NCI-H2227 treated with DMSO at 0.1 percent for 48 hours (cell line): ENCODE results near the gene PODN.

ENCODE experiments used
- DNase-seq: peaks from one replicate; lab custom pipeline; 2025; lab: John Stamatoyannopoulos, UW

The PODN gene

GRCh38 chr1:53061859-53062707 lies at the start of gene PODN:
Gene PODN, plus strand, starts transcription at chr1:53062213. Its CDS starts 7,643 bp downstream, at chr1:53069856.
- DNase-seq: no peak

- peak; percentile 78 for DNase-seq
Measured at GRCh38 chr1:53014791-53015507, 47.1 kb upstream of the PODN start.

- DNase-seq: no peak
Measured at GRCh38 chr1:53015508-53015860, 46.5 kb upstream of the PODN start.

GRCh38 chr1:53016705-53017104 lies 45.3 kb upstream of the PODN start:
- no peak for DNase-seq

- DNase-seq: no peak
Measured at GRCh38 chr1:53020588-53020987, 41.4 kb upstream of the PODN start.

GRCh38 chr1:53022179-53022578 lies 39.8 kb upstream of the PODN start:
- DNase-seq: no peak

- no peak for DNase-seq
Measured at GRCh38 chr1:53023546-53023945, 38.5 kb upstream of the PODN start.

GRCh38 chr1:53024117-53024516 lies 37.9 kb upstream of the PODN start:
- DNase-seq: no peak

- peak; percentile 78 for DNase-seq
Measured at GRCh38 chr1:53025034-53025768, 36.8 kb upstream of the PODN start.

- no peak for DNase-seq
Measured at GRCh38 chr1:53025769-53026112, 36.3 kb upstream of the PODN start.

GRCh38 chr1:53026254-53026653 lies 35.8 kb upstream of the PODN start:
- DNase-seq: no peak

GRCh38 chr1:53031732-53032131 lies 30.3 kb upstream of the PODN start:
- DNase-seq: no peak

- no peak for DNase-seq
Measured at GRCh38 chr1:53037159-53037558, 24.9 kb upstream of the PODN start.

GRCh38 chr1:53038566-53038965 lies 23.4 kb upstream of the PODN start:
- DNase-seq: no peak

GRCh38 chr1:53043271-53043670 lies 18.7 kb upstream of the PODN start:
- no peak for DNase-seq

- no peak for DNase-seq
Measured at GRCh38 chr1:53044926-53045325, 17.1 kb upstream of the PODN start.

- DNase-seq: no peak
Measured at GRCh38 chr1:53046930-53047329, 15.1 kb upstream of the PODN start.

- no peak for DNase-seq
Measured at GRCh38 chr1:53047737-53048736, 14.0 kb upstream of the PODN start.

GRCh38 chr1:53048960-53049573 lies 12.9 kb upstream of the PODN start:
- DNase-seq: no peak

- no peak for DNase-seq
Measured at GRCh38 chr1:53049574-53049967, 12.4 kb upstream of the PODN start.

GRCh38 chr1:53050310-53050709 lies 11.7 kb upstream of the PODN start:
- DNase-seq: no peak
